ENCODE measurements around the gene ETNK1. TPM values are rescaled to one million over a fixed set of nuclear protein-coding genes. Genes with fewer than 3 reads are reported as not detected.
"Not testable (repeated sequence)": the region's sequence is repeated elsewhere in the genome, so short reads cannot be mapped to it uniquely, and the experiment has no call there.

ETNK1 gene
- total RNA-seq, 2 experiments from 2014 or later = 23.7 to 88.1 TPM

DNA sequence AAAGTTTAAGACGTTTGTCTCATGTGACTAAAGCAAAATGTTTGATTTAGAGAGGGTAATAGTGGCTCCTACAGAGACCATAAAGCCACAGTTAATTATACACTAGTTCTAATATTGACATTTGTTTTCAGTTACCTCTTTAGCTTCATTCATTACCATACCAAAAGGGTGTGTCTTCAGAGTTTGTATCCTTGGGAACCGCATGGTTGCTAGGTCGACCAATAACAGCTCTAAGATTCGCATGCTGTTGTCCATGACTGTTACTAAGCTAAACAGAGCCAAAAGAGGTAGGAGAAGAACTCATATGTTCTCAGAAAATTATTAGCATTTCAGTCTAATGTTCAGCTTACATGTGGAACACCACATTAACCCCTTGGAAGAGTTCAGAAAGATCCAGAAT is 36.2 kb upstream of the ETNK1 start:
- BruUV-seq (replicated peaks) = no TSS peak
- DNase-seq (ENCODE audit: low spot score) = no peak
- intact Hi-C loops (cut with micrococcal nuclease; ENCODE audit: unreplicated experiment) = no loop called here
- no peaks in the 10 kb centered on the region for H3K4me1 ChIP-seq (ENCODE audit: insufficient read depth, low read length, poor library complexity, severe bottlenecking)
- H3K9me2 ChIP-seq (ENCODE audit: insufficient read depth, low read length) = no peaks in the 10 kb centered on the region
- H3K4me2 ChIP-seq (ENCODE audit: low read length) = no peak overlapping the region
- H3K9me3 ChIP-seq (ENCODE audit: low read length) = no peaks in the 10 kb centered on the region
- no peaks in the 10 kb centered on the region for H3K36me3 ChIP-seq (ENCODE audit: insufficient read depth, low read length)
- H4K20me1 ChIP-seq (ENCODE audit: insufficient read depth, low read length) = no peaks in the 10 kb centered on the region
- ChIA-PET CTCF (ENCODE audit: unreplicated experiment) (no interaction called here), POLR2A (interaction anchor here (0.7 kb wide), 1 partner anchor 25 kb away, joined by 3 read pairs; no protein-coding TSS in a partner anchor)
- H2AFZ ChIP-seq (ENCODE audit: low read length) = no peak overlapping the region
- H3K79me2 ChIP-seq (ENCODE audit: insufficient read depth, low read depth, low read length) = no peaks in the 10 kb centered on the region
- H3K4me3 ChIP-seq (ENCODE audit: low read depth, low read length, poor library complexity, severe bottlenecking) = no peak overlapping the region
- TF ChIP-seq, protein P1, sequence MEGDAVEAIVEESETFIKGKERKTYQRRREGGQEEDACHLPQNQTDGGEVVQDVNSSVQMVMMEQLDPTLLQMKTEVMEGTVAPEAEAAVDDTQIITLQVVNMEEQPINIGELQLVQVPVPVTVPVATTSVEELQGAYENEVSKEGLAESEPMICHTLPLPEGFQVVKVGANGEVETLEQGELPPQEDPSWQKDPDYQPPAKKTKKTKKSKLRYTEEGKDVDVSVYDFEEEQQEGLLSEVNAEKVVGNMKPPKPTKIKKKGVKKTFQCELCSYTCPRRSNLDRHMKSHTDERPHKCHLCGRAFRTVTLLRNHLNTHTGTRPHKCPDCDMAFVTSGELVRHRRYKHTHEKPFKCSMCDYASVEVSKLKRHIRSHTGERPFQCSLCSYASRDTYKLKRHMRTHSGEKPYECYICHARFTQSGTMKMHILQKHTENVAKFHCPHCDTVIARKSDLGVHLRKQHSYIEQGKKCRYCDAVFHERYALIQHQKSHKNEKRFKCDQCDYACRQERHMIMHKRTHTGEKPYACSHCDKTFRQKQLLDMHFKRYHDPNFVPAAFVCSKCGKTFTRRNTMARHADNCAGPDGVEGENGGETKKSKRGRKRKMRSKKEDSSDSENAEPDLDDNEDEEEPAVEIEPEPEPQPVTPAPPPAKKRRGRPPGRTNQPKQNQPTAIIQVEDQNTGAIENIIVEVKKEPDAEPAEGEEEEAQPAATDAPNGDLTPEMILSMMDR (conservative IDR thresholded peaks at IDR 0.05; ENCODE audit: low read length) = no peak
- no peak for TF ChIP-seq EZH2phosphoT487 (IDR thresholded peaks at IDR 0.05; ENCODE audit: borderline replicate concordance, low read depth, low read length)
- H3K27ac ChIP-seq (ENCODE audit: low read depth, low read length, poor library complexity, severe bottlenecking) = no peak overlapping the region

DNA sequence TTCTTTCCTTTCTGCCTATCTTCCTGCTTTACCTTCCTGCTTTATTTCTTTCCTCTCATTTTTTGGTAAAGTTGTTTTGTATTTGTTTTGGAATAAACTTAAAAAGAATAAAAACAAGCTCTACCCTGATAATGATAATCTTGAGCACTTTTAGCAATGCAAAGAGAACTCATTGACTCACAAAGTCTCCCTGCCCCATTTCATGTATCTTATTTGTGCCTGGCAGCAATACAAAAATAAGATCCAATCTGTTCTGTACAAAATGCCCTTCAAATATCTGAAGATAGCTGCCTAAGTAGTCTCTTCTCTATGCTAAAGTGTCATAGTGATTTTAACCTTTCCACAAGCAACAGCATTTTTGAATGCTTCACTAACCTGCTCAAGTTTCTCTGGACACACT is 31.1 kb upstream of the ETNK1 start:
- Histone ChIP-seq H2AFZ (ENCODE audit: low read length) (no peak overlapping the region), H3K4me1 (ENCODE audit: insufficient read depth, low read length, poor library complexity, severe bottlenecking) (no peaks in the 10 kb centered on the region), H4K20me1 (ENCODE audit: insufficient read depth, low read length) (no peaks in the 10 kb centered on the region), H3K79me2 (ENCODE audit: insufficient read depth, low read depth, low read length) (no peaks in the 10 kb centered on the region), H3K4me2 (ENCODE audit: low read length) (no peak overlapping the region), H3K9me2 (ENCODE audit: insufficient read depth, low read length) (no peaks in the 10 kb centered on the region), H3K36me3 (ENCODE audit: insufficient read depth, low read length) (no peaks in the 10 kb centered on the region), H3K4me3 (ENCODE audit: low read depth, low read length, poor library complexity, severe bottlenecking) (no peak overlapping the region), H3K9me3 (ENCODE audit: low read length) (no peaks in the 10 kb centered on the region), H3K27ac (ENCODE audit: low read depth, low read length, poor library complexity, severe bottlenecking) (no peak overlapping the region)
- no TSS peak for BruUV-seq (replicated peaks)
- ChIA-PET POLR2A (no interaction called here), CTCF (ENCODE audit: unreplicated experiment) (no interaction called here)
- no peak for TF ChIP-seq EZH2phosphoT487 (IDR thresholded peaks at IDR 0.05; ENCODE audit: borderline replicate concordance, low read depth, low read length)
- TF ChIP-seq, protein P1 (conservative IDR thresholded peaks at IDR 0.05; ENCODE audit: low read length) = no peak
- DNase-seq (ENCODE audit: low spot score) = no peak
- intact Hi-C loops (cut with micrococcal nuclease; ENCODE audit: unreplicated experiment) = no loop called here

DNA sequence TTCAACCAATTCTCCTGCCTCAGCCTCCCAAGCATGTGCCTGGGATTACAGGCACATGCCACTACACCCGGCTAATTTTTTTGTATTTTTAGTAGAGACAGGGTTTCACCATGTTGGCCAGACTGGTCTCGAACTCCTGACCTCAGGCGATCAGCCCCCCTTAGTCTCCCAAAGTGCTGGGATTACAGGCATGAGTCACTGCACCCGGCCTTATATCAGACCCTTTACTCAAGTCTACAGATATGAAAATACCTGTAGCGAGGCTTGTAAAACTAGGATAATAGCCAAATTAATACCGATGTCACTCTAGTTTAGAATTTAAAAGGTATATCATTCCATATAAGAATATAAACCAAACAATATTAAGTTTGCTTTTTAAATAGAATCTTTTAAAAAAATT is 27.4 kb upstream of the ETNK1 start:
- H3K27ac ChIP-seq (ENCODE audit: low read depth, low read length, poor library complexity, severe bottlenecking); H3K4me1 ChIP-seq (ENCODE audit: insufficient read depth, low read length, poor library complexity, severe bottlenecking); DNase-seq (ENCODE audit: low spot score); H3K36me3 ChIP-seq (ENCODE audit: insufficient read depth, low read length); H4K20me1 ChIP-seq (ENCODE audit: insufficient read depth, low read length); H3K4me2 ChIP-seq (ENCODE audit: low read length); H3K9me3 ChIP-seq (ENCODE audit: low read length); intact Hi-C loops (cut with micrococcal nuclease; ENCODE audit: unreplicated experiment); H2AFZ ChIP-seq (ENCODE audit: low read length); BruUV-seq (replicated peaks); CTCF ChIA-PET (ENCODE audit: unreplicated experiment); H3K9me2 ChIP-seq (ENCODE audit: insufficient read depth, low read length); H3K4me3 ChIP-seq (ENCODE audit: low read depth, low read length, poor library complexity, severe bottlenecking); POLR2A ChIA-PET; H3K79me2 ChIP-seq (ENCODE audit: insufficient read depth, low read depth, low read length): not testable (repeated sequence)

Measured in OCI-LY7 (cell line).